Muscle layer of colon (tissue), 2 donors: ENCODE results near the gene KIDINS220.

Experiments used
- H3K27ac ChIP-seq: one replicate; pipeline ENCODE4 v1.7.0; 2013; ENCODE audit warnings: low read depth, mild to moderate bottlenecking, low read length, moderate library complexity
- H3K27me3 ChIP-seq, 2 donors: one replicate each; pipeline ENCODE4 v1.7.0; 2013; ENCODE audit warnings: low read length in 2 of 2, mild to moderate bottlenecking in 2 of 2; ENCODE audit not compliant: insufficient read depth in 2 of 2, control insufficient read depth in 1 of 2
- H3K36me3 ChIP-seq: one replicate; pipeline ENCODE4 v1.7.0; 2013; ENCODE audit warnings: mild to moderate bottlenecking, low read length; ENCODE audit not compliant: insufficient read depth
- H3K4me1 ChIP-seq: one replicate; pipeline ENCODE4 v1.7.0; 2013; ENCODE audit warnings: mild to moderate bottlenecking, low read length; ENCODE audit not compliant: insufficient read depth
- H3K4me3 ChIP-seq, 2 donors: one replicate each; pipeline ENCODE4 v1.7.0; 2013; ENCODE audit warnings: low read length in 2 of 2, low read depth in 1 of 2, mild to moderate bottlenecking in 1 of 2, moderate library complexity in 1 of 2
- H3K9ac ChIP-seq: one replicate; pipeline ENCODE4 v1.7.0; 2013; ENCODE audit warnings: low read length
- H3K9me3 ChIP-seq: one replicate; pipeline ENCODE4 v1.7.0; 2013; ENCODE audit warnings: mild to moderate bottlenecking, low read length
- donor health status: abdominal sarcoma.
- donor health status: Adenocarcinoma of cecum.

Gene KIDINS220

GRCh38 chr2:8709611-8710010, 127.8 kb downstream of the KIDINS220 start:
- no peak overlapping the region for H3K4me3 ChIP-seq
- no peaks in the 10 kb centered on the region for H3K27me3 ChIP-seq
- no peaks in the 10 kb centered on the region for H3K36me3 ChIP-seq
- no peak overlapping the region for H3K27ac ChIP-seq
- H3K4me1 ChIP-seq: no peaks in the 10 kb centered on the region
- no peaks in the 10 kb centered on the region for H3K9me3 ChIP-seq
- H3K9ac ChIP-seq: no peak overlapping the region

GRCh38 chr2:8704906-8705305, 132.5 kb downstream of the KIDINS220 start:
- H3K9ac ChIP-seq: no peak overlapping the region
- no peaks in the 10 kb centered on the region for H3K4me1 ChIP-seq

DNA sequence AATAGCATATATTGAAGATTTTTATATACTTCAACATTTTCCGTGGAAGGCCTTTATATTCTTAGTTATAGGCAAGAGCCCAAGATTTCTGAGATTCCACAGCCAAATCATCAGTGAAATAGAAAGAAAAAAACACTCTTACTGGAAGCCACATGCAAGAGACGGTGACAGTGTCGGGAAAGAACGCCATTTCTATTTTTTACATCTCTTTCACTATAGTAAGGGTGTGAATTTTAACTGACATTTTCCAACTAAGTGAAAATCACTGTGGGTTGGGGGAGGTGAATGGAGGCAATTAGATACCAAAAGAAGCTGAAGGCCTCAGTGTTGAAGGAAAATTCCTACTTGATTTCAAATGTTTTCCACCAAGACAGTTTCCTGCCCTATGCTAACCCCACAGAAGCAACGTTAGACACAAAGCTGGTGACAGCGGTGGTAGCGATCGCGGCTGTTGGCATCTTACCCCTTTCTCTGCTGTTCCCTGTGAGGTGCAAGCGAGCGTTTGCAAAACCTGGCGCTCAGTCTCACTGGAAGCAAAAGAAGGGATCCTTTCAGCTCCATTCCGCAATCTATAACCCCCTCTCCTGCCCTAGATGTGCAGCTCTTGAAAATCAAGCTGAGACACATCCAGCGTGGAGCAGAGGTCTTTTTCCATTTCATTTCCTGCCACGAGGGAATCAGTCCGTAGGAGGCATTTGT, 135.6 kb downstream of the KIDINS220 start:
- no peak overlapping the region for H3K4me3 ChIP-seq
- no peaks in the 10 kb centered on the region for H3K36me3 ChIP-seq
- H3K9me3 ChIP-seq: no peaks in the 10 kb centered on the region
- no peak overlapping the region for H3K27ac ChIP-seq
- no peaks in the 10 kb centered on the region for H3K27me3 ChIP-seq
- H3K4me1 ChIP-seq: no peaks in the 10 kb centered on the region
- no peak overlapping the region for H3K9ac ChIP-seq

More at GRCh38 chr2:8704906-8705305, 132.5 kb downstream of the KIDINS220 start:
- Histone ChIP-seq H3K27me3 (no peaks in the 10 kb centered on the region), H3K4me3 (no peak overlapping the region), H3K36me3 (no peaks in the 10 kb centered on the region), H3K9me3 (no peaks in the 10 kb centered on the region), H3K27ac (no peak overlapping the region)

- Histone ChIP-seq H3K27me3 (no peaks in the 10 kb centered on the region), H3K9ac (no peak overlapping the region), H3K4me1 (no peaks in the 10 kb centered on the region), H3K9me3 (no peaks in the 10 kb centered on the region), H3K27ac (no peak overlapping the region), H3K4me3 (no peak overlapping the region), H3K36me3 (no peaks in the 10 kb centered on the region)
These were observed 137.6 kb downstream of the KIDINS220 start for GRCh38 chr2:8699839-8700238.

DNA sequence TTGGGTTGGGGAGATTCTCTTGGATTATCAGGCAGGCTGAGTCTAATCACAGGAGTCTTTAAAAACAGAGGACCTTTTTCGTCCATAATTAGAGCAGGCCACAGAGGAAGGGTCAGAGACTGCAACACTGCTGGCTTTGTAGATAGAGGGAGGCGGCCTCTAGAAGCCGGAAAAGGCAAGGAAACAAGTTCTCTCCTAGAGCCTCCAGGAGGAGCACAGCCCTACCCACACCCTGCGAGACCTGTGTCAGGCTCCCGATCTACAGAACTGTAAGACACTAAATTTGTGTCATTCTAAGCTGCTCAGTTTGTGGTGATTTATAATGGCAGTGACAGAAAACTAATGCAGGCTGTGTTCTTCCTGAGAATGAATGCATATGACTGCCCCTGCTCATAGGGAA, 140.2 kb downstream of the KIDINS220 start:
- no peaks in the 10 kb centered on the region for H3K4me1 ChIP-seq
- H3K4me3 ChIP-seq: no peak overlapping the region
- H3K36me3 ChIP-seq: no peaks in the 10 kb centered on the region
- no peaks in the 10 kb centered on the region for H3K27me3 ChIP-seq
- no peak overlapping the region for H3K27ac ChIP-seq
- H3K9ac ChIP-seq: no peak overlapping the region
- no peaks in the 10 kb centered on the region for H3K9me3 ChIP-seq

- Histone ChIP-seq H3K9ac (no peak overlapping the region), H3K4me1 (no peaks in the 10 kb centered on the region), H3K27me3 (no peaks in the 10 kb centered on the region), H3K27ac (no peak overlapping the region), H3K4me3 (no peak overlapping the region), H3K9me3 (no peaks in the 10 kb centered on the region), H3K36me3 (no peaks in the 10 kb centered on the region)
These were observed 142.7 kb downstream of the KIDINS220 start for GRCh38 chr2:8694737-8695136.

DNA sequence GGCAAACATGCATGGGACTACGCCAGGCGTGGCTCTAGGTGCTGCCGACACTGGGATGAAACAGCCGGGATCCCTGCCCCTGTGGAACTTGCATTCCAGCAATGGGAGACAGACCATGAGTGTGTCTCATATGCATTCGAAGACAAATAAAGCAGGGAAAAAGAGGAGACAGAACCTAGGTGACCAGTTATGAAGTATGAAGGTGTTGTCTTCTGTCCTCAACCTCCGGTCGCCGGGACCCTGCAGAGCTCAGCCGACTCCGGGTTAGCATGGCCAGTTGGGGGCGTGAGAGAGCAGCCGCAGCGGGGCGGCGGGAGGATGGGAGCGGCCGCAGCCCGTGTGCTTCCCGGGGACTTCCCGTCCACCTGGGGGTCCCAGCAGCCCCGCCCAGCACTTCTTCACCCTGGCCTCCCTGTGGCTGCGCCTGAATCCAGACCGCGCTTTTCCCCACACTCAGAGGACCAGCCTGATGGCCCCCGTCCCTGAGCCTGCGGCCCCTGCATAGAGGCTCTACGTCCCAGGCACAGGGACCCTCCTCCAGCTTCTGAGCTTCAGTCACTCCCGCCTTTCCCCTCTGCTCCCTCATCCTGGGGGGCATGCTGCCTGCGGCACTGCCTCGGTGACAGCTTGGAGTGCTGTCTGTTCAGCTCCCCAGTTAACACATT, 144.1 kb downstream of the KIDINS220 start:
- Histone ChIP-seq H3K9me3 (no peaks in the 10 kb centered on the region), H3K27ac (no peak overlapping the region), H3K9ac (no peak overlapping the region), H3K27me3 (no peaks in the 10 kb centered on the region), H3K36me3 (no peaks in the 10 kb centered on the region), H3K4me3 (peak overlapping the region in 1 of 2 donors; percentile 2), H3K4me1 (no peaks in the 10 kb centered on the region)

DNA sequence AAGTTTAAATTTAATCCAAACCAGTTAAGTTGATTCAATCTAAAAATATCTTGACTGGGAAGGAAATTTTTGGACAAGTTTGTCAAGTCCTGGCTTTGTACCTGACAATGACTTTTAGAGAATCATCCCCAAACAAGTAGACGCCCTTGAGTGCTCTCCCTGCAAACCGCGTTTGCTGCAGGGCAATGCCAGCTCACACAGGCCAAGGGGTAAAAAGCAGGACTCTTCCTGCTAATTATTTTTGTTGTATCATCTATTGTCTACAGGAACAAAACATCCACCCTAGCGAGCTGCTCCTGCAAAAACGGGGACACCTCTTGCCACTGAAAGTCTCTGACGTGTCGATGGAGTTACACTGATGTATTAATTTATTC, 144.6 kb downstream of the KIDINS220 start:
- no peak overlapping the region for H3K9ac ChIP-seq

GRCh38 chr2:8691859-8692437, 145.5 kb downstream of the KIDINS220 start:
- H3K4me3 ChIP-seq: no peak overlapping the region
- no peaks in the 10 kb centered on the region for H3K36me3 ChIP-seq
- no peaks in the 10 kb centered on the region for H3K4me1 ChIP-seq
- H3K27ac ChIP-seq: no peak overlapping the region
- H3K9me3 ChIP-seq: no peaks in the 10 kb centered on the region
- no peaks in the 10 kb centered on the region for H3K27me3 ChIP-seq
- H3K9ac ChIP-seq: no peak overlapping the region

More for the DNA sequence above, 144.6 kb downstream of the KIDINS220 start:
- H3K9me3 ChIP-seq: no peaks in the 10 kb centered on the region
- H3K27me3 ChIP-seq: no peaks in the 10 kb centered on the region
- H3K4me1 ChIP-seq: no peaks in the 10 kb centered on the region
- peak overlapping the region in 1 of 2 donors; percentile 2 for H3K4me3 ChIP-seq
- H3K27ac ChIP-seq: no peak overlapping the region
- H3K36me3 ChIP-seq: no peaks in the 10 kb centered on the region

DNA sequence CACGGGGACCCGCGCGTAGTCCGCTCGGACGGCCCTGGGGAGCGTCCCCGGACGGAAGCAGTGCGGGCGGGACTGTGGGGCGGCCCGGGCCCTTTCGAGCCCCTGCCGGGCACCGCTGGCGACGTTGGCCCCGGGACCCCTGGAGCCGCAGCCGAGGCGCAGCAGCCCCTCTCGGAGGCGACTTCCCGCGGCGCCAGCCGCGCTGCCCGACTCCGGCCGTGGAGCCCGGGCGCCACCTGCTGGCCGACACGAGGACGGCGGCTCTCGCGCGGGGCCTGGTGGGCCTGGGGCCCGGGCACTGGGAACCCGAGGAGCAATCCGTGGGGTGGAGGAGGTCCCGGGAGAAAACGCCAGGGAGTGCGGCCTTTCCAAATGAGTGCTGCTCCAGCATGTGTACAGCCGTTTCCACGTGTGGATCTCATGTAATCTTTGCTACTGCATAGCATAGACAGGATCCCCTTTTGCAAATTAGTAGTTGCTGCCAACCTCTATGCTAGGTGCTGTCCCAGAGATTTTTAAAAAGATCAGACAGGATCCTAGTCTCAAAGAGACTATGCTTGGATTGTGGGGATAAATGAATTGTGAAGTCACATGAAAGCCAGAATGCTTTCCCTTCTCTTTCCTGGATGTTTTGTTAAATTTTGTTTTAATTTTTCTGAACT, 151.6 kb downstream of the KIDINS220 start:
- Histone ChIP-seq H3K36me3 (no peaks in the 10 kb centered on the region), H3K4me1 (peaks cover 7% of the 10 kb centered on the region), H3K27ac (peak overlapping the region; percentile 94), H3K9me3 (no peaks in the 10 kb centered on the region), H3K27me3 (no peaks in the 10 kb centered on the region), H3K9ac (no peak overlapping the region), H3K4me3 (peak overlapping the region; percentile 66 to 75)

- H3K4me3 ChIP-seq: peak overlapping the region; percentile 66 to 75
- no peaks in the 10 kb centered on the region for H3K36me3 ChIP-seq
- H3K27ac ChIP-seq: peak overlapping the region; percentile 94
- peaks cover 14% of the 10 kb centered on the region for H3K4me1 ChIP-seq
- no peak overlapping the region for H3K9ac ChIP-seq
- H3K9me3 ChIP-seq: no peaks in the 10 kb centered on the region
- no peaks in the 10 kb centered on the region for H3K27me3 ChIP-seq
These were observed 152.3 kb downstream of the KIDINS220 start for GRCh38 chr2:8684878-8685696.
